GM18511 (cell line): ENCODE data around the gene ITGA5.
A peak's percentile ranks its signal among the peaks of the same experiment; 100 is the strongest.

Experiments used
- ATAC-seq: cut with Tn5 transposase; IDR thresholded peaks from one replicate; pipeline ENCODE4 v1.9.1; 2021; ENCODE audit warnings: mild to moderate bottlenecking, moderate library complexity; ENCODE audit not compliant: unreplicated experiment

Gene ITGA5

GRCh38 chr12:54412786-54413185, 6.3 kb downstream of the ITGA5 start:
- ATAC-seq: peak; percentile 29

GRCh38 chr12:54412348-54412747, 6.7 kb downstream of the ITGA5 start:
- ATAC-seq: no peak

- ATAC-seq: no peak
These were observed 7.5 kb downstream of the ITGA5 start for GRCh38 chr12:54411391-54412241.

- no peak for ATAC-seq
These were observed 9.8 kb downstream of the ITGA5 start for GRCh38 chr12:54409267-54409666.

DNA sequence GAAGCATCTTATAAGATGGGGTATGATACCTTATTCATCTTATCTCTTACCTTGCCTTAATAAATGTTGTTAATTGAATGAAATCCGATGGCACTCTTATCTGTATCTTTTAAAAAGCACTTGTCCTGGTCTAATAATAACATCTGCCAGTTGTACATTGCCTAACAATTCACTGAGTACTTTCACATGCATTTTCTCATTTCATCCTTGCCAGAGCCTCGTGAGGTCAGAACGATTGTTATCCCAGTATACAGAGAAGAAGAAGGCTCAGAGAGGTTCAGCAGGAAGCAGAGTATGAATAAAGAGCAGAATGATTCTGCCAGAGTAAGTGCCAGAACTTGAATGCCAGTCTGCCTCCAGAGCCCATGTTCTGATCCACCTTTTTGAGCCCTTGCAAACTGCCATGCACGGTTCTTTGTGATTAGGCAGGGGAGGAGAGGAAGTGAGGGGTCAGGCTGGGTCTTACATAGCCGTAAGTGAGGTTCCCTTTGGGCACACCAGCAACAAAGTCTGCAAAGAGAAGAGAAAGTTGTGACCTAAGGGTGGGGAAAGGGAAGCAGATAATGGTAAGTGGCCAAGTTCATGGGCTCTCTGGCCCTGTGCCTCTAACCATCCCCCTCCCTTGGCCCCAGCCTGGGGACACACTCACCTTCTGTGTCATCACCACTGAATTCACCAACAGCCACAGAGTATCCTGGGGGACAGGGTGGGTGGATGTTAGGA, 11.7 kb downstream of the ITGA5 start:
- ATAC-seq: no peak

GRCh38 chr12:54405573-54405972, 13.5 kb downstream of the ITGA5 start:
- no peak for ATAC-seq

GRCh38 chr12:54405106-54405505, 14.0 kb downstream of the ITGA5 start:
- ATAC-seq: no peak

DNA sequence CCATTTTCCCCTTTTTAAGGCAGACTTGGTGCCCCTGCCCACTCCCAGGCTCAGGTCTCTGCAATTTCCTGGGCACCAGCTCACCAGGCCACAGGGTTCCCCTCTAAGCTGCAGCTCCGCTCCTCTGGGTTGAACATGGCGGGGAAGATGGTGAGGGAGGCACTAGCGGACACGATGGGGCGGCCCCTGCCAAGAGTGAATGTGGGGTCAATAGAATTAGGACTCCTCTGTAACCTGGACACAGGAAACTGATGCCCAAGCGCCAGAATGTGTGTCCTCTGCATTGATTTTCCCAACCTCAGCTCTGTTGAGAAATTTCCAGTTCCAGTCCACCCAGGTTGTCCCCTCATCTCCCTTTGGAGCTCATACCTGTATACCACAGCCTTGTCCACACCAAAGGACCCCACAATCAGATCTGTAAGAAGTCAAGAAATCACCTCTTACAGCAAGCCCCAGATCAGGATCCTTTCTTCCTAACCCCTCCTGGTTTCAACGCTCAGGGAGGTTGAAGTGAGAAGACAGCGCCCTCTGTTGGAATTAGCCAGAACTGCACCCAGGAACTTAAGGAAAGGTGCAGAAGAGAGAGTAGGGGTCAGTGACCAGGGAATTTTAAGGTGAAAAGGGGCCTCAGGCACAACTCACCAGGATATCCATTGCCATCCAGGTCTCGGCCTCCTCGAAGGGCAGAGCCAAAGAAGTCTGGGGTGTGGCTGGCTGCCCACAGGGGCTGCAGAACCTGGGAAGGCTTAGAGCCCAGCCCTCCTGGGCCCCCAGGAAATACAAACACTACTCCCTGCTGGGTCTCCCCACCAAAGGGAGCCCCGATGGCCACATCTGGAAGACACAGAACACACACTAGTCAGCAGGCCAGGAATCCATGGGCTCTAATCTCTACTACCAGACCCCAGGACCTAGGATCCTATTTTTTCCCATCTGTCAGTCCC, 14.7 kb downstream of the ITGA5 start:
- ATAC-seq: no peak

DNA sequence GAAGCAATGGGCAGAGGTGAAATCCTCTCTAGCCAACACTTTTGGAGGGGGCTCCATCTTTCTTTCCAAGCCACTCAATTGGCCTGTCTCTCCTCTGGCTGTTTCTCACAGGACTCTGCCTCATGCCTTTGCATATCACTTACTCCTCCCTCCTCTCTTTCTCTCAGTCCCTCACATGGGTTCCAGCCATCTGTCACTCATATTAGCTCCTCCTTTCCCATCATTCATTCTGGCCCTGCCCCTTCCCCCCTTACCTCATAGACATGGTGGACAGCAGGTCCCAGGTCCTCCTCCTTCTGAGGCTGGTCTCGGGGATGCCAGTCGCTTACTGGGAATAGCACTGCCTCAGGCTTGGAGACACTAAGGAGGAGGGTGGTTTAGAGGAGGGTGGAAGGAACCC, 17.9 kb downstream of the ITGA5 start:
- no peak for ATAC-seq

DNA sequence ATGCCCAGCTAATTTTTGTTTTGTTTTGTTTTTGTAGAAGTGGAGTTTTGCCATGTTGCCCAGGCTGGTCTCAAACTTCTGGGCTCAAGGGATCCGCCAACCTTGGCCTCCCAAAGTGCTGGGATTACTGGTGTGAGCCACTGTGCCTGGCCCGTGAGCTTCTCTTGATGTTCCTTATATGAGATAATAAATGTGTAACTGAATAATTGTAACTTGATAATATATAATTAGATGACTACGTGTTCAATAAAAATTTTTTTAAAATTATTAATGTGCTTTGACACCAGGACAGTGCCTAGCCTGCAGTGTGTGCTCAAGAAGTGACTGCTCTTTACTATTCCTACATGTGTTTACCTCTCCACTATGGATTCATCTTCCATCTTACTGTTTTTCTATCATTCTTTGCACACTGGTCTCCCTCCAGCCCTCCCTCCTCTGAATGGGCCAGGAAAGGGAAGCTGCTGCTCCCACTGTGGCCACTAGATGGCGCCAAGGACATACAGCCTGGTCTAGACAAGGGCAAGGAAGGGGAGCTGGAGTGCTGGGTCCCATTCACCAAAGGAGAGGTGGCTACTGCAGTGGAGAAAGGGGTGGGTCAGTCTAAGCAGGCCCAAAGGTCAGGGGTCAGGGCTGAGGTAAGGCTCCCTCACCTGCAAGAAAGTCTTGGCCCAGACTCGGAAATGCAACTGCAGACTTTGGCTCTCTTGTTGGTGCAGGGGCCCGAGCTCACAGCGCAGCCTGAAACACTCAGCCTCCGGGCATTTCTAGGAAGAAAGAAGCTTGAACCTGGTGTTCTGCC, 19.9 kb downstream of the ITGA5 start:
- ATAC-seq: peak; percentile 83

- ATAC-seq: no peak
These were observed 20.8 kb downstream of the ITGA5 start for GRCh38 chr12:54398218-54398617.

DNA sequence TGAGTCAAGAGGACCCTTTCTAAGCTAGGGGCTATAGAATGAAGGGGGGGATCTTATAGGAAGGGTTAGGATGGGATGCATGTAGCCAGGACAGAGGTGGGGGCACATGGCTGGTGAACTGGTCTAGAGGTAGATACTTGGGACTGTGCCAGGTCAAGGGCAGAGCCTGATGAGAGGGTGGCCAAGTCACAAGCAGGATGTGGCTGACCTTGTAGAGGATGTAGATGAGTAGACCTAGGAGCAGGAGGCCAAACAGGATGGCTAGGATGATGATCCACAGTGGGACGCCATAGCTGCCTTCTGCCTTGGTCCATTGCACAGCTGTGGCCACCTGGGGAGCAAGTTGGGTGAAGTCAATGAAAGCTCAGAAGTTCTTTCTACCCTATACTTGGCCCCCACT, 21.9 kb downstream of the ITGA5 start:
- no peak for ATAC-seq

- ATAC-seq: no peak
These were observed 23.5 kb downstream of the ITGA5 start for GRCh38 chr12:54395545-54395944.

GRCh38 chr12:54394986-54395385, 24.1 kb downstream of the ITGA5 start:
- ATAC-seq: no peak

GRCh38 chr12:54394281-54394719, 24.8 kb downstream of the ITGA5 start:
- no peak for ATAC-seq

DNA sequence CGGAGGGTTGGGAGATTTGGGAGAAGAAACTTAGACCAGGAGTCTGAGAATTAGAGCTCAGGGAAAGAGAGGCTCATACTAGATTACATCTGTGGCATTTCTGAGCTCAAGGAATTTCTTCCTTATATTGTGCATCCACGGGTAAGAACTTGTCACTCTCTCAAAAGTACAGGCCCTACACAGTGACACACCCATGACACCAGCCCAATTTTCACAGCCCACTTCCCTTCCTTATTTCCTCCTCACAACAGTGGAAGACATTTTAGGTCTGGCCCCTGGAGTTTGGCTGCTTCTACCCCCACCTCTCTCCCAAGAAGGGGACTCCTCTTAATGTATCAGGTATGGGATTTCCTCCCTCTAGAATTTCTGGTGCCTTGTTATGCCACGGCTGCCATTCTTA, 25.3 kb downstream of the ITGA5 start:
- ATAC-seq: no peak

- ATAC-seq: no peak
These were observed 25.9 kb downstream of the ITGA5 start for GRCh38 chr12:54393207-54393609.

DNA sequence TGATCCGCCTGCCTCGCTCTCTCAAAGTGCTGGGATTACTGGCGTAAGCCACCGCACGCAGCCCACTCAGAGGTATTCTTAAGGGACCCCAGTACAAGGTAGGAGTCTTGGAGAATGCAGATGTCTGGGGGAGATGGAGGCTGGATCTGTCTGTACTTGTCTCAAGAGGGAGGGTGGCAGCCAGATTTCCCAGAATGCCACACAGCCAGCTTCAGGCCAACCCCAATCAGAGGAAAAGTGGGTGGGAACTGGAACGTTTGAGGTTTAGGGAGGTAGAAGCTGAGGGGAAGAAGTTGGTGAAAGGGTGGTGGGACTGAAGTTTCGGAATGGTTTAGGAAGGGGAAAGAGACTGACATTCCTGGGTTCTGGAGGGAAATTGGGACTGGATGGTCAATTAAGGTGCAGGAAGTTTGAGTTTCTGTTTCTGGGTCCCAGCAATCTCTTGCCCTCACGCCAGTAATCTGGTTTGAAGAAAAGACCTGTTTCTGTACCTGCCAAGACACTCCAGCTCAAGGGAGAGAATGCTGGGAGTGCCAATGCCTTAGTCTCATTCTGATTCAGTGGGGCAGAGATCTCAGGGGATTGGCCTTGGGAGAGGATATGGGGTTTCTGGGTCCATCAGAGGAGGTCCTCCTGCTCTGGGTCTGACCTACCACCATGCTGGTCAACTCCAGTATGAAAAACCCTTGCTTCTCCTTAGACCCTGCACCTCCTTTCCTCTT, 26.4 kb downstream of the ITGA5 start:
- no peak for ATAC-seq

- peak; percentile 58 for ATAC-seq
These were observed 28.2 kb downstream of the ITGA5 start for GRCh38 chr12:54390668-54391551.
